Esophagus muscularis mucosa (tissue), 3 donors: ENCODE data around the gene C1QTNF9B.

Experiments used
- CTCF ChIP-seq, 3 experiments: fragments of 200-600 bp in 2 of 3; fragments of 450-650 bp in 1 of 3; sonication (generic) in 2 of 3; IDR thresholded peaks; one replicate each; pipeline ENCODE4 v1.5.1; 2017 to 2019; ENCODE audit warnings: antibody characterized with exemption in 3 of 3, mild to moderate bottlenecking in 2 of 3, moderate library complexity in 1 of 3
- POLR2AphosphoS5 ChIP-seq, 2 donors: sonication (generic); formaldehyde crosslinking; IDR thresholded peaks; one replicate each; pipeline ENCODE4 v1.6.1; 2017; ENCODE audit warnings: antibody characterized with exemption in 2 of 2

GRCh38 chr13:23921451-23921888, 24.2 kb upstream of the C1QTNF9B start:
- TF ChIP-seq CTCF (IDR thresholded peaks at IDR 0.05) (peak; percentile 39 to 59 (median 57)), POLR2AphosphoS5 (IDR thresholded peaks at IDR 0.05) (no peak)
